Measurements from ENCODE around the gene NNAT.
"Not testable (repeated sequence)": the region's sequence is repeated elsewhere in the genome, so short reads cannot be mapped to it uniquely, and the experiment has no call there.

The NNAT gene

DNA sequence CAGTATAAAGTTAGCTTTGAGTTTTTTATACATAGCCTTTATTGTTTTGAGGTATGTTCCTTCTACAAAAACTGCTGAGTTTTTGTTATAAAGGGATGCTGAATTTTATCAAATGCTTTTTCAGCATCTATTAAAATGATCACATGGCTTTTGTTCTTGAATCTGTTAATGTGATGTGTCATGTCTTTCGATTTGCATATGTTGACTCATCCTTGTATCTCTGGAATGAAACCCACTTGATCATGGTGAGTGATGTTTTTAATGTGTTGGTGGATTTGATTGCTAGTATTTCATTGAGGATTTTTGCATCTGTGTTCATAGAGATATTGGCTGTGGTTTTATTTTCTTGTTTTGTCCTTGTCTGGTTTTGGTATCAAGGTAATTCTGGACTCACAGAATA is 31.4 kb downstream of the NNAT start:
- Histone ChIP-seq H3K4me3 (no peak overlapping the region), H3K27ac (no peak overlapping the region)
- DNase-seq (ENCODE audit: low spot score) = no peak
- TF ChIP-seq, protein P1, sequence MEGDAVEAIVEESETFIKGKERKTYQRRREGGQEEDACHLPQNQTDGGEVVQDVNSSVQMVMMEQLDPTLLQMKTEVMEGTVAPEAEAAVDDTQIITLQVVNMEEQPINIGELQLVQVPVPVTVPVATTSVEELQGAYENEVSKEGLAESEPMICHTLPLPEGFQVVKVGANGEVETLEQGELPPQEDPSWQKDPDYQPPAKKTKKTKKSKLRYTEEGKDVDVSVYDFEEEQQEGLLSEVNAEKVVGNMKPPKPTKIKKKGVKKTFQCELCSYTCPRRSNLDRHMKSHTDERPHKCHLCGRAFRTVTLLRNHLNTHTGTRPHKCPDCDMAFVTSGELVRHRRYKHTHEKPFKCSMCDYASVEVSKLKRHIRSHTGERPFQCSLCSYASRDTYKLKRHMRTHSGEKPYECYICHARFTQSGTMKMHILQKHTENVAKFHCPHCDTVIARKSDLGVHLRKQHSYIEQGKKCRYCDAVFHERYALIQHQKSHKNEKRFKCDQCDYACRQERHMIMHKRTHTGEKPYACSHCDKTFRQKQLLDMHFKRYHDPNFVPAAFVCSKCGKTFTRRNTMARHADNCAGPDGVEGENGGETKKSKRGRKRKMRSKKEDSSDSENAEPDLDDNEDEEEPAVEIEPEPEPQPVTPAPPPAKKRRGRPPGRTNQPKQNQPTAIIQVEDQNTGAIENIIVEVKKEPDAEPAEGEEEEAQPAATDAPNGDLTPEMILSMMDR (IDR thresholded peaks at IDR 0.05) = no peak

DNA sequence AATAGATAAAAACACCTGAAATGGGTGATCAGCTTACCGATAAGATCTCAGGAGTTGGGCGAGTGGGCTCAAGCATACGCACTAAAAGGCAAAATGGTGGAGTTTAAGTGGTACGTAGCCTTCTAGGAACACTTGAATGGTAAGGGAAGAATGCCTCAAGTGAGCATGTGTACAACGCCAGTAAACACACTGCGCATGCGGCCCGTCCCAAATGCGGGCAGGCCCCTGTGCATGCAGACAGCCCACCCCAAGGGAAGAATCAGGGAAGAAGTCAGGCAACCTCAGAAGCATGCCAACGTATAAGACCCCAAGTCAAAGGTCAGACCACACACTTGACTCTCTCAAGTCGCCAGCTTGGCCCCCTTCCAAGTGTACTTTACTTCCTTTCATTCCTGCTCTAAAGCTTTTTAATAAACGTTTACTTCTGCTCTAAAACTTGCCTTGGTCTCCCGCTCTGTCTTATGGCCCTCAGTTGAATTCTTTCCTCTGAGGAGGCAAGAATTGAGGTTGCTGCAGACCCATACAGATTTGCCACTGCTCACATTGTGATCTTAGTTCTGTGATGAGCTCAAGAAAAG is 33.8 kb downstream of the NNAT start:
- H3K4me3 ChIP-seq, H3K27ac ChIP-seq: not testable (repeated sequence)
- peak; percentile 29 for DNase-seq (ENCODE audit: low spot score)

DNA sequence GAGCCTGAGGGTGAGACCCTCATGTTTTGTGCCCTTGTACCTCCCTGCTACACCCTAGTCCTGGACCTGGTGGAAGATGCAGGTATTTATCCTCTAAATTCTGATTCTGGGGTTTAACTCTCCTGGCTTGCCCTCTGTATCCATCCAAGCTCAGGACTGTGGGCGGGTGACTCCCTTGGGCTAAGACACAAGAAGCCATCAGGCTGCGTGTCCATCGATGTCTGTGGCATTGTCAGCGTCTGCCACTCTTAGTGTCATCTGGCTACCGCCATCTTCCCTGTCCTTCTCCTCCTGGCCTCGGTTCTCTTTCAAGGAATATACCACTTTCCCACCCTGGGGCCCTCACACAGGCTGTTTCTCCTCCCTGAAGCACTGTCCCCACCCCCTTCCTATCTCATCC is 35.5 kb downstream of the NNAT start:
- Histone ChIP-seq H3K27ac (no peak overlapping the region), H3K4me3 (no peak overlapping the region)
- peak; percentile 29 for DNase-seq (ENCODE audit: low spot score)
- TF ChIP-seq, protein P1 (IDR thresholded peaks at IDR 0.05) = no peak

DNA sequence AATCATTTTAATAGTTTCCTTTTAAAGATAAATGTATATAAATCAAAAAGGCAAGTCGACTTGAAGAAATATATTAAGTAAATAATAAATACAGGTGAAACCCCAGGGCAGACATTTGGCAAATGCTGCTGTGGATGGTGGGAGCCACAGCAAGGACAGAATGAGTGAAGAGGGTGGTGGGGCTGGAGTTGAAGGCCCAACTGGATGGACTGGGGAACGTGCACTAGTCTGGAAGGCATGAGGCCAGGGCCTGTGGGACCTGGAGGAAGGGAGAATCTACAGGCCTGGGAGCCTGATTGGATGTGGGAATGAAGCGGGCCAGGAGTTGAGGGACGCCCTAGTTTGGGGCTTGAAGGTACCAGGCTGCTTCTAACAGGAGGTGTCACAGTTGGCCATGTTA is 37.3 kb downstream of the NNAT start:
- no peak overlapping the region for H3K27ac ChIP-seq
- TF ChIP-seq, protein P1 (IDR thresholded peaks at IDR 0.05) = no peak
- peak; percentile 35 for DNase-seq (ENCODE audit: low spot score)
- no peak overlapping the region for H3K4me3 ChIP-seq

DNA sequence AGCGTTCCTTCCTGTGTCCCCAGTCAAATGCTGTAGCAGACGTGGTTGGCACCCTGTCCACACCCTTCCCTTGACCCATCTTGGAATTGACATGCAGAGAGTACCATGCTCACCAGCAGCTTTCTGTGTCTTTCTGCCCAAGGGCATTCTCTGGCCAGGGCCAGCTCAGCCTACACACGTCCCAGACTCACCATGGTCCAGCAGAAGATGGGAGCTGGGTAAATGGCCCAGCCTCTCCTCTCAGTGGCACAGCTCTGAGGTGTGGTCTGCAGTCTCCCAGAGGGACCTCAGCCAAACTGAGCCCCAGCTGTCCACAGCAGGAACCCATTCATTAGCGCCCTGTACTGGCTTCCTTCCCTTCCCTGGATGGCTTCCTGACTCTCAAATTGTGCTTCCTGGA is 37.7 kb downstream of the NNAT start:
- Histone ChIP-seq H3K4me3 (no peak overlapping the region), H3K27ac (no peak overlapping the region)
- DNase-seq (ENCODE audit: low spot score) = peak; percentile 49
- TF ChIP-seq, protein P1 (IDR thresholded peaks at IDR 0.05) = no peak

DNA sequence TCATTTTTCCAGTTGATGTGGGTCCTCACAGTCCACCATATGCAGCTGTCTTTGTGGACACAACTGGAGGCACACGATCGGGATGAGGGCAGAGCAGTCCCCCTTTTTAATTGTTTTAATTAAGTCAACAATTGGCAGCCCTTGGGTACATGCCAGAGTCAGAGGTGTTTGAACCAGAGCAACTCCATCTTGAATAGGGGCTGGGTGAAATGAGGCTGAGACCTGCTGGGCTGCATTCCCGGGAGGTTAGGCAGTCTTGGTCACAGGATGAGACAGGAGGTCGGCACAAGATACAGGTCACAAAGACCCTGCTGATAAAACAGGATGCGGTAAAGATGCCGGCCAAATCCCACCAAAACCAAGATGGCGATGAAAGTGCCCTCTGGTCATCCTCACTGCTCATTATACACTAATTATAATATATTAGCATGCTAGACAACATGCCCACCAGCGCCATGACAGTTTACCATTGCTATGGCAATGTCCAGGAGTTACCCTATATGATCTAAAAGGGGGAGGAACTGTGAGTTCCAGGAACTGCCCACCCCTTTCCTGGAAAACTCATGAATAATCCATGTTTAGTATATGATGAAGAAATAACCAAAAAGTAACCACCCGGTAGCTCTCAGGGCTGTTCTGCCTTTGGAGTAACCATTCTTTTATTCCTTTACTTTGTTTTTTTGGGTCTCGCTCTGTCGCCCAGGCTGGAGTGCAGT is 38.4 kb downstream of the NNAT start:
- TF ChIP-seq, protein P1 (IDR thresholded peaks at IDR 0.05) = no peak
- peak; percentile 38 for DNase-seq (ENCODE audit: low spot score)
- Histone ChIP-seq H3K4me3 (no peak overlapping the region), H3K27ac (no peak overlapping the region)

DNA sequence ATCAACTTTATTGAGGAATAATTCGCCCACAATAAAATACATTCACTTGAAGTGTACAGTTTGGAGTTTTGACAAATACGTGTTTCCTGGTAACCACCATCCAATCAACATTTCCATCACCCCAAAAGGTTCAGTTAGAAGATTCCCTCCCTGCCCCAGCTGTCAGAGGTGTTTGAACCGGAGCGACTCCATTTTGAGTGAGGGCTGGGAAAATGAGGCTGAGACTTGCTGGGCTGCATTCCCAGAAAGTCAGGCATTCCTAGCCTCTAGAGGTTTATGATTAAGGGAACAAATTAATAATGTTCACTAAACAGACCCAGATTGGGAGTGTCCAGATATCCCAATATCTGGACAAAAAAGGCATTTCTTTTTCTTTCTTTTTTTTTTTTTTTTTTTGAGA is 39.6 kb downstream of the NNAT start:
- H3K4me3 ChIP-seq = no peak overlapping the region
- peak; percentile 12 for DNase-seq (ENCODE audit: low spot score)
- H3K27ac ChIP-seq = no peak overlapping the region
- TF ChIP-seq, protein P1 (IDR thresholded peaks at IDR 0.05) = no peak

Data from coronary artery (tissue), 2 donors.